COLO829 (cell line): ENCODE results near the gene RASL11A.
"Not testable (repeated sequence)": the region's sequence is repeated elsewhere in the genome, so short reads cannot be mapped to it uniquely, and the experiment has no call there.

ENCODE experiments used
- DNase-seq: peaks from one replicate; pipeline ENCODE4 v3.0.0; 2012; ENCODE audit warnings: low spot score

Gene RASL11A

GRCh38 chr13:27300941-27301586 is 30.4 kb downstream of the RASL11A start:
- no peak for DNase-seq

GRCh38 chr13:27302643-27303262 is 32.1 kb downstream of the RASL11A start:
- DNase-seq, result no peak

GRCh38 chr13:27304099-27304498 is 33.5 kb downstream of the RASL11A start:
- DNase-seq, result no peak

GRCh38 chr13:27304611-27305010 is 34.0 kb downstream of the RASL11A start:
- no peak for DNase-seq

- no peak for DNase-seq
Observed at GRCh38 chr13:27306364-27306763, 35.7 kb downstream of the RASL11A start.

- DNase-seq, result no peak
Observed at GRCh38 chr13:27308941-27309340, 38.3 kb downstream of the RASL11A start.

GRCh38 chr13:27309401-27309958 is 38.9 kb downstream of the RASL11A start:
- DNase-seq, result no peak

- DNase-seq, result no peak
Observed at GRCh38 chr13:27309967-27310598, 39.5 kb downstream of the RASL11A start.

GRCh38 chr13:27310946-27311345 is 40.3 kb downstream of the RASL11A start:
- no peak for DNase-seq

GRCh38 chr13:27311518-27312210 is 41.0 kb downstream of the RASL11A start:
- DNase-seq, result no peak

GRCh38 chr13:27313770-27314169 is 43.1 kb downstream of the RASL11A start:
- DNase-seq, result no peak

- no peak for DNase-seq
Observed at GRCh38 chr13:27319404-27319803, 48.8 kb downstream of the RASL11A start.

GRCh38 chr13:27321468-27322431 is 51.1 kb downstream of the RASL11A start:
- DNase-seq, result no peak

- DNase-seq, result not testable (repeated sequence)
Observed at GRCh38 chr13:27322443-27322842, 51.8 kb downstream of the RASL11A start.
